ENCODE measurements around the gene MYO1G. TPM values are rescaled to one million over a fixed set of nuclear protein-coding genes. Genes with fewer than 3 reads are reported as not detected.
"Not testable (repeated sequence)": the region's sequence is repeated elsewhere in the genome, so short reads cannot be mapped to it uniquely, and the experiment has no call there.

Gene MYO1G
- total RNA-seq, 2 donors from 2014 or later = 0.78 to 2.2 TPM

- no peaks in the 10 kb centered on the region for H3K36me3 ChIP-seq
- no peak for DNase-seq (ENCODE audit: low spot score)
- H3K4me3 ChIP-seq = no peak overlapping the region
- H3K4me1 ChIP-seq = peaks cover 0 to 18% of the 10 kb centered on the region in 2 donors
- no peaks in the 10 kb centered on the region for H3K27me3 ChIP-seq
- no peak for TF ChIP-seq CTCF (IDR thresholded peaks at IDR 0.05)
- H3K27ac ChIP-seq = no peak overlapping the region
- no peaks in the 10 kb centered on the region for H3K9me3 ChIP-seq
These were observed 17.0 kb upstream of the MYO1G start for GRCh38 chr7:44995555-44996493.

- H3K27me3 ChIP-seq = no peaks in the 10 kb centered on the region
- no peaks in the 10 kb centered on the region for H3K36me3 ChIP-seq
- DNase-seq (ENCODE audit: low spot score) = no peak
- no peak for TF ChIP-seq CTCF (IDR thresholded peaks at IDR 0.05)
- no peak overlapping the region for H3K27ac ChIP-seq
- H3K4me1 ChIP-seq = peaks cover 0 to 23% of the 10 kb centered on the region in 2 donors
- no peak overlapping the region for H3K4me3 ChIP-seq
- no peaks in the 10 kb centered on the region for H3K9me3 ChIP-seq
These were observed 16.2 kb upstream of the MYO1G start for GRCh38 chr7:44994877-44995554.

- not testable (repeated sequence) for H3K27ac ChIP-seq; H3K27me3 ChIP-seq; H3K9me3 ChIP-seq; DNase-seq (ENCODE audit: low spot score); H3K4me3 ChIP-seq; H3K36me3 ChIP-seq
- peaks cover 0 to 15% of the 10 kb centered on the region in 2 donors for H3K4me1 ChIP-seq
These were observed 13.4 kb upstream of the MYO1G start for GRCh38 chr7:44992004-44992795.

- Histone ChIP-seq H3K27me3 (no peaks in the 10 kb centered on the region), H3K9me3 (no peaks in the 10 kb centered on the region), H3K4me3 (no peak overlapping the region), H3K36me3 (peaks cover 3% of the 10 kb centered on the region), H3K27ac (peak overlapping the region; percentile 59 to 68), H3K4me1 (peaks cover 0 to 28% of the 10 kb centered on the region in 2 donors)
- no peak for DNase-seq (ENCODE audit: low spot score)
- TF ChIP-seq CTCF (IDR thresholded peaks at IDR 0.05) = no peak
These were observed 11.6 kb upstream of the MYO1G start for GRCh38 chr7:44990109-44991023.

GRCh38 chr7:44989132-44989531, 10.3 kb upstream of the MYO1G start:
- H3K27ac ChIP-seq = no peak overlapping the region
- no peak for TF ChIP-seq CTCF (IDR thresholded peaks at IDR 0.05)
- H3K9me3 ChIP-seq = no peaks in the 10 kb centered on the region
- H3K27me3 ChIP-seq = no peaks in the 10 kb centered on the region
- no peak overlapping the region for H3K4me3 ChIP-seq
- H3K4me1 ChIP-seq = peaks cover 0 to 29% of the 10 kb centered on the region in 2 donors
- DNase-seq (ENCODE audit: low spot score) = no peak
- H3K36me3 ChIP-seq = peaks cover 15% of the 10 kb centered on the region

All from right atrium auricular region (tissue), 2 donors.